Esophagus mucosa (tissue), 1 donor: ENCODE measurements around the gene SLC22A23. TPM values are rescaled to one million over a fixed set of nuclear protein-coding genes. Genes with fewer than 3 reads are reported as not detected.

Experiments used
- ATAC-seq: fragments of 200-7000 bp; cut with Tn5 transposase; one replicate; pipeline ENCODE4 v1.9.1; 2020
- total RNA-seq: library from RNA; stranded (reverse); gene quantifications from one replicate; pipeline ENCODE4 v1.2.4, GENCODE V29; 2023
- donor health status: DM: yes; HTN: yes; CAD: no.

Gene SLC22A23
- total RNA-seq, 1 donor from 2014 or later, result 36.3 TPM

DNA sequence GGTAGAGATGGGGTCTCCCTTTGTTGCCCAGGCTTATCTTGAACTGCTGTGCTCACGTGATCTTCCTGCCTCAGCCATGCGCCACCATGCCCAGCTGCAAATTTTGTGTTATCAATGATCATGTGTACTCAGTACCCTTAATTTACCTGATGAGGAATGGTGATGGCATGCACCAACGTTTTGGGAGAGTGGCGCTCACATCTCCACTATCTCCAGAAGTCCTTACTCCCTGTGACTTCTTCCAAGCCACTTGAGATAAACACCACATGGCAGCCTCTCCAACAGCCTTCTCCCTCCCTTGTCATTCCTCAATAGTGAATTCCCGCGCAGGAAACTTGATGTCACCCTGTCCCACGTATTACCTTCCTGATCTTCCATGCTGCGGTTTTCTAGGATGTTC is 140.0 kb downstream of the SLC22A23 start:
- ATAC-seq, result no peak

GRCh38 chr6:3316331-3316730 is 140.5 kb downstream of the SLC22A23 start:
- ATAC-seq, result no peak

DNA sequence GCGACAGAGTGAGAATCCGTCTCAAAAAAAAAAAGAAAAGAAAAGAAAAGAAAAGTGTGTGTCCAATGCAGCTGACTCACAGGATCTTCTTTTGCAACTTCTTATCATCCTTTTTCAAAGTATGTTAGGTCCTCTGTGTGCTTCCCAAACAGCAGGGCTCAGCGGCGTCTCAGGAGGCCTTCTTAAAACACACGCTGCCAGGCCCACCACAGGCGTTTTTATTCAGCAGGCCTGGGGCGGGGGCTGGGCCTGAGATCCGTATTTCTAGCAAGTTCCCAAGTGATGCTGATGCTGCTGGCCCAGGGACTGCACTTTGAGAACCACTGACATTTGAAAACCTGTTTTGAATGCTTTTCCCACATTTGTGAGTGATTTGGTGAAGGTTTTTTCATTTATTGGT is 141.0 kb downstream of the SLC22A23 start:
- no peak for ATAC-seq

GRCh38 chr6:3314621-3315467 is 142.0 kb downstream of the SLC22A23 start:
- ATAC-seq, result no peak

DNA sequence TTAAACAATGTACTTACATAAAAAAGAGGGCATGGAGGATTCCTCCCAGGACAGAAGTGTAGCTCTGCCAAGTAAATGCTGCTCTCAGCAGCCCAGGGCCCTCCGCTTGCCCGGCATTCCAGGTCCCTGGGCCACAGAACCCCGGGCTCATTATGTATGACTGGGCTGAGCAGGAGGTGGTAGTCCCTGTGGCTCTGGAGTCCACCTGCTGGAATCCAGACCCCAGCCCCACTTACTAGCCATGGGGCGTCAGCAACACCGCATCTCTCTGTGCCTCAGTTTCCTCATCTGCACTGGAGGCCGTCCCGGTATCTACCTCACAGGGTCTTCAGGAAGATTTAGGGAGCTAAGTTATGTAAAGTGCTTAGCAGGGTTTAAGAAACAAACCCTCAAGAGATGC is 142.7 kb downstream of the SLC22A23 start:
- ATAC-seq, result no peak

DNA sequence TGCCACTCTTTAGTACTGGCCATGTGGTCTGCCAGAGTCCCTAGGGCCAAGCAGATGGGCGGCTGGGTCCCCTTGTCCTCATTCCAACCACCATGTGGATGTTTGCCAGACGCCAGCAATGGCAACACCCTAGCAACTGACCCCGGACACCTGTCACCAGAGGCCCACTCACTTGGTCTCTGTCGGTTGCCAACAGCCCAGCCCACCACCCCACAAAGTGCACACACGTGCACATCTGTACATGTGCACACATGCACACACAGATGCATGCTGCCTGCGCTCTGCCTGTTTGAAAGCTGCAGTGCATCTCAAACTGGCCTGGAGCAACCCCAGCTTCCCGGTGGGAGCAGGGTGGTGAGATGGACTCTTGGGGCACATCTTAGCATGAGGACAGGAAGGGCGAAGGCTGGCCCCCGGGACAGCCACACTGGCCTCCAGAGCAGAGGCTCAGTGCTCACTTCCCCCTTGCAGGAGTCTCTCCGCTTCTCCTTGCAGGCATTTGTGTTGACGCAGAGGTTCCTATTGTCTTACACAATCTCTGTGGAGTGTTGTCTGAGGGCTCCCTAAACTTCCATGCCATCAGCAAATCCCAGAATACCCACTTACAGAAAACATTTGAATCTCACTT is 144.1 kb downstream of the SLC22A23 start:
- ATAC-seq, result no peak

GRCh38 chr6:3311826-3312225 is 145.0 kb downstream of the SLC22A23 start:
- ATAC-seq, result no peak

- peak; percentile 70 for ATAC-seq
These were observed 146.1 kb downstream of the SLC22A23 start for GRCh38 chr6:3310703-3311102.

GRCh38 chr6:3310051-3310448 is 146.8 kb downstream of the SLC22A23 start:
- no peak for ATAC-seq

GRCh38 chr6:3309391-3310050 is 147.3 kb downstream of the SLC22A23 start:
- no peak for ATAC-seq

DNA sequence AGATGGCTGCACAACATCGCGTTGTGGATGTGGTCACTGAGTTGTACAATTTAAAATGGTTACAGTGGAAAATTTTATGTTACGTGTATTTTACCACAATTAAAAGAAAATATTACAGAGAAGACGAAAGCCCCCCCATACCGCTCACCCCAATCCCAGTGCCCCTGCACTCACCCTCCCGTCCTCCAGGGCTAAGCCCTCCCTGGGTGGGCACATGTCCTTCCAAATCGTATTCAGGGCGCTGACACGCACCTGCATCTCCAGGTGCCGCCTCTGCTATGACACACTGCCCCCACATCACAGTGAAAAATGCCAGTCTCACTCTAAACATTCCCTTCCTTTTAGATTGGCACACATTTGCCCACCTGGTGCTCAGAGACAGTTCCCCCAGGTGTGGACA is 148.7 kb downstream of the SLC22A23 start:
- no peak for ATAC-seq

- no peak for ATAC-seq
These were observed 149.4 kb downstream of the SLC22A23 start for GRCh38 chr6:3307436-3307835.

DNA sequence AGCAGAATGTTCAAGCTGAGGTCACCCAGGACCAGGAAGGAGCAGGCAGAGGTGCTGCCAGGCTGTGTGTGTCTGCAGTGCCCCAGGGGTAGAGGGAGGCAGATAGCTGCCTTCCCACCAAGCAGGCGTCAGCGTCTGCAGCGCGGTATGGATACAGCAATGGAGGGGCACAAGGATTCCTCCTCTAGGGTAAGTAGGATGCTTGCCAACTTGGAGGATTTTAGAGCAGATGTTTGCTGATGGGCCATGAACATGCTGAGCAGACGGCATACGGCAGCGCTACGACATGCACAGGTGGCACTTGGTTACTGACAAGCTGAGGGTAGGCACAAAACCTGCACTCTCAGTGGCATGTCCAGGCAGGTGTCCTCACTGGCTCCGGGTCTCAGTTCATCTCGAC is 150.0 kb downstream of the SLC22A23 start:
- no peak for ATAC-seq

DNA sequence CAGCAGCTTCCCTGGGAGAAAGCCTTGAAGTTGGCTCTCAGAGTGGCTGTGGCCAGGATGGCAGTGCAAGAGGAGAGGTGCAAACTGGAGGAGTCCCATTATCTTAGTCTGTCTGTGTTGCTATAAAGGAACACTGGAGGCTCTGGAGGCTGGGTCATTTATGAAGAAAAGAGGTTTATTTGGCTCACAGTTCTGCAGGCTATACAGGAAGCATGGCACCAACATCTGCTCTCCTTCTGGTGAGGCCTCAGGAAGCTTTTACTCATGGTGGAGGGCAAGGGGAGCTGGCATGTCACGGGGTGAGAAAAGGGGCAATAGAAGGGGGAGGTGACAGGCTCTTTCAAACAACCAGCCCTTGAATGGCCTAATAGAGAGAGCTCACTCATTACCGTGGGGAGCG is 151.0 kb downstream of the SLC22A23 start:
- ATAC-seq, result no peak

- ATAC-seq, result no peak
These were observed 151.7 kb downstream of the SLC22A23 start for GRCh38 chr6:3305216-3305565.

GRCh38 chr6:3304500-3305215 is 152.2 kb downstream of the SLC22A23 start:
- ATAC-seq, result peak; percentile 30

DNA sequence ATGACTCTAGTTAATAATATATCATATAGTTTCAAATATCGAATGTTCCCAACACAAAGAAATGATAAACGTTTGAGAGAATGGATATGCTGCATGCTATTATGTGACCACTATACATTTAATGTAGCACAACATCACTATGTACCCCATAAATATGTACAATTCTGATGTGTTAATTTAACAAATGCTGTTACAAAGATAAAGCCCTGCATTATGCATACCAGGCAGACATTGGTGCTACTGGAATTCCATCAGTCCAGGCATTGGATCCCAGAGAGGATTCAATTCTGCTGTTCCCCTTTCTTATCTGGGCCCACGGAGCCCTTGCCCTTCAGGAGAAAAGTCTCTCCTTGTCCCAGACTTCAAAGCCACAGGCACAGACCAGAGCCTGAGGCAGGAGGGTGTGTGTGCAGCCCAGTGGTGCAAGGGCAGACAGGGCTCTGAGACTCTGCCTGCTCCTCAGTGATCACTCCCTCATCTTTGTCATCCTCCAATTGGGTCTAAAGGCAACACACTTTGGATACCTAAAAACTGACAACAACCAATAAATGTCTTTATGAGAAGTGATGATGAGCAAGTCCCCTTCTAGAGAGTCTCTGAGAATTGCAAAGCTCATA is 152.9 kb downstream of the SLC22A23 start:
- ATAC-seq, result no peak

DNA sequence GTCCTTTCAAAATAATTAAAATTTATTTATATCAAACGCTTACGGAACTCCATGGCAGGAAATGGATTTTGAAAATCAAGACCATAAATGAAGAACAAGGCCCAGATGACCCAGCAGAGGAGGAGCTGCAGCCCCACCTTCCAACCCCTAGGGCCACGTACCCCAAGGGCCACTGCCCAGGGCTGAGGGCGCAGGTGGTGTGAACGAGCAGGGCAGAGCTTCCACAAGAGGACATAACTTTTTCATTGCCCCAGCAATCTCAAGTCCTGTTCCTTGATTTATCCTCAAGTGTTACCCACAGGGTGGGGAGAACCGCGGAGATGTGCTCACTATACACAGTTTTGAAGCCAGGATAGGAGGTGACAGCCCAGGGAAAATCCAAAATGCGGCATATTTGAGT is 155.3 kb downstream of the SLC22A23 start:
- no peak for ATAC-seq

DNA sequence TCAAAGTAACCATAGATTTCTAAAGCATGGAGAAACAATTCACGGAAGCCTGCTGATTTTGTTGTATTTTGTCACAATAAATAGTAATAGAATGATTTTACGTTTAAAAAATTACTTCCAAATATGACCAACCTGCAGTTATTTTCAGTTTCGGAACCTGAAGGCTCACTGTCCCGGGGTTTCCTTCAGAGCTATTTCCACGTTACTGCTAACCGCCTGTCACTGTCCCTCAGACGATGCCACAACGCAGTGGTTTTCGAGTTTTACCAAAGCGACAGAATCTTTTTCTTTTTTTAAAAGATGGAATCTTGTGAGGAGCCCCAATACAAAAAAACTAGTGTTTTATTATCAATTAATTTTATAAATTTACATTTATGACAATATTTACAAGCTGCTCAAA is 157.6 kb downstream of the SLC22A23 start:
- no peak for ATAC-seq

- ATAC-seq, result no peak
These were observed 158.9 kb downstream of the SLC22A23 start for GRCh38 chr6:3297909-3298308.

- ATAC-seq, result no peak
These were observed 159.8 kb downstream of the SLC22A23 start for GRCh38 chr6:3297006-3297405.

DNA sequence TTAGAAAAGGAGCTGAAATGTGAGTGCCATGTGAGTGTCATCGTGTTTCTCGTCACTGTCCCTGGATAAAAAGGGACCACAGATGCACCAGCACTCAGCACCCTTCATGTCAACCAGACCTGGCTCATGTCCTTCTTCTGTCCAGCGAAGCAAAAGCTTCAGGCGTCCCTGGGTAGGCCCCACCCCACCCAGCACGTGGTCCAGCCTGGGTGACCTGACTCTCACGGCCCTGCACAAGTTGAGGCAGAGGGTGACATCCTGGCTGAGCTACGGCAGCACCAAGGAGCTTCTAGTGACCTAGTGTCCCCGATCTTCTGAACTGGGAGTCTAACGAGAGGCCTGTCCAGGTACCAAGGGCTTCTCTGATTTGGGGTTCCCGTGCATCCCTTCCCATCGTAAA is 160.3 kb downstream of the SLC22A23 start:
- ATAC-seq, result no peak

- no peak for ATAC-seq
These were observed 160.8 kb downstream of the SLC22A23 start for GRCh38 chr6:3296078-3296477.
